HG03565 (cell line): ENCODE measurements around the gene BLMH.

Experiments used
- ATAC-seq: cut with Tn5 transposase; IDR thresholded peaks from one replicate; pipeline ENCODE4 v1.9.1; 2021; ENCODE audit warnings: mild to moderate bottlenecking, moderate library complexity; ENCODE audit not compliant: unreplicated experiment

BLMH gene

DNA sequence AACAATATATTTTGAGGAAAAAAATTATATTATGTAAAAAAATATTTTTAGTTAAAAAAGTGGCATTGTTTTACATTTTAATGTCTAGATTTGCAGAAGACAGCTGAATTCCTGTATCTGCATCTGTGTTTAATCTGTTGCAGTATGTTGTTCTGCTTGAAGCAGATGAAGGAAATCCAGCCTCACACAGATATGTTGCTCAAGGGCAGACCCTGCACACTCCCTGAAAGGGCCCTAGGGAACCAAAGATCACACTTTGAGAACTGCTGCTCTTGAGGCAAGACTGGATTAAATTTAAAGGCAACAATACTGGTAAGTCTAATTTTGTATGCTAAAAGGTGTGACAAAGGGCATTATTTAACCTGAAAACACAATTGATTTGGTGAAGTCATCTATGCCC, 39.8 kb downstream of the BLMH start:
- ATAC-seq, result no peak

DNA sequence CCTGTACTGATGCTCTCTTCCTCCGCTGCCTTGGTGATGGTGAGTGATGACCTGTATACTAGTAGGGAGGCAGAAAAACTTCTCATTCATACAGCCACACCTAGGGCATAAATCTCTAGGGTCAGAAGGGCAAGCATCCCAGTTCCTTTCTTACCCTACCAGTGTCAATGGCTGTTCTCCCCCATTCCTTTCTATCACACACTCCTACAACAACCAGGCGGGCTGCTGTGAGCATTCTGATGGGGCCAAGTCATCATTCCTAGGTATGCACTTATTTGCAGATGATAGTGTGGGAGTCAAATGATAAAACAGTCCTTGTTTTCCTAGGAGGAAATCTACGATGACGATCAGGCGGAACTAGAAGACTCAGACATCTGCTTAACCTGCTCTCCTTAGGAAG, 42.3 kb downstream of the BLMH start:
- ATAC-seq, result no peak

GRCh38 chr17:30248786-30249185, 43.0 kb downstream of the BLMH start:
- ATAC-seq, result no peak

- ATAC-seq, result no peak
Observed at GRCh38 chr17:30246460-30246859, 45.3 kb downstream of the BLMH start.

DNA sequence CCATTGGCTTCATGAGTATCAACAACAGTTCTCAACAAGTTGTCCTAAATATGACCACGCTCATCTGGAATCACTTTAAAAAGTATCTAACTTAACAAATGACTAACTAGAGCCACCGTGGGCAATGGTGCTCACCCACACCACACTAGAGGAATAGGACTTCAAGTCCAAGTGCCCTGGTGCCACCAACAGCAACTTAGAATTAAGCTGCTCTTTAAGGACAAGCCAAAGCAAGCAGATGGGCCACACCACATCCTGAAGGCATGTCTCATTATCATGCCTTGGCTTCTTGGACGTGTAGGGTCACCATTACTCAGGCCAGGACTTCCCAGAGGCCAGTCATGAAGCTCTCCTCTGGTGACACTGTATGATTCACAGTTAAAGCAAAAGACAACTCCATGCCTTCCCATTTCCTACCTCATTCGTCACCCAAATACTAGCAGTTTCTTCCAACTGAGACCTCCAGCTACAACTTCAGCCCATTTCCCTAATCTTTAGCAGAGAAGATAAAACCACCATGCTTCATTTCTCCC, 46.8 kb downstream of the BLMH start:
- no peak for ATAC-seq

DNA sequence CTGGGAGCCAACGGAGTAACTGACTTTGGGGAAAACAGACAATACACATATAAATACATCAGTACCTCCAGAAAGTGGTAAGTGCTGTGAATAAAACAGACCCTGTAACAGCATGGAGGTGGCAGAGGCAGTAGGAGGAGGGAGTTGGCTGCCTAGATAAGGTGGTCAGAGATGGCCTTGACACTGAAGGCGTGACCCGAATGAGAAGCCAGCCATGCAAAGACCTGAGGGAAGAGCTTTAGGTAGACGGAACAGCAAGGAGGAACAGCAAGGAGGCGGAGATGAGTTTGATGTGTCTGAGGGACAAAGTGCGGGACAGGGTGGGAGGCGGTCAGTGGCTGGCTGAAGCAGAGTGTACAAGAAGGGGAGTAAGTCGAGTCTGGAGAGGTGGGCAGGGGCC, 48.2 kb downstream of the BLMH start:
- ATAC-seq, result no peak

DNA sequence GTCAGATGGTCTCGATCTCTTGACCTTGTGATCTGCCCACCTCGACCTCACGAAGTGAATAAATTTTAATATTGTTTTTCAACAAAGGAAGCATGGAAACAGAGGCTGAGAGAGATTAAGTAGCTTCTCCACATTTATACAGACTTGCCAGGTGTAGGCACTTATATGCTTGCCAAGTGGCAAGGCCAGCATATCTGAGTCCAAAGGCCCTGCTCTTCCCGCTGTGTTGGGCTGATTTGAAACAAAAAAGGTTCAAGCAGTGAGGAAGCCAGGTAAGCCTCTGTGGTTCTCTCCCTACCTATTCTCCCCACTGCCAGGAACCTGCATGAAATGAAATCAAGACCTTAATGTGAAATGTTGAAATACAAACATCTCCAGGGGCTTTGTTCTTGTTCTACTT, 48.7 kb downstream of the BLMH start:
- ATAC-seq, result no peak

- ATAC-seq, result no peak
Observed at GRCh38 chr17:30241051-30241450, 50.7 kb downstream of the BLMH start.

DNA sequence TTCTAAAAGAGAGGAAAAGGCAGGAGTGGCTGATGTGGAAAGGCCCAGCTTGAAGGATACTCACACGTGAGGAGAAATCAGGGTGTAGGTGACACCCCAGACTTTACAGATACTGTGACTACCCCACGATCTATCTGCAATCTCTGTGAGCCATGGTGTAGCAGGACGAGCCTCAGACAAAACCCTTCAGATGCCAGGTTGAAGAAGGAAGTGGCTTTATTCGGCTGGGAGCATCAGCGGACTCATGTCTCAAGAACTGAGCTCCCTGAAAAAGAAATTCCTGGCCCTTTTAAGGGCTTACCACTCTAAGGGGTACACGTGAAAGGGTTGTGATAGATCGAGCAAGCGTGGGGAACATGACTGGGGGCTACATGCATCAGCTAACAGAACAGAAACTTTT, 51.6 kb downstream of the BLMH start:
- no peak for ATAC-seq

DNA sequence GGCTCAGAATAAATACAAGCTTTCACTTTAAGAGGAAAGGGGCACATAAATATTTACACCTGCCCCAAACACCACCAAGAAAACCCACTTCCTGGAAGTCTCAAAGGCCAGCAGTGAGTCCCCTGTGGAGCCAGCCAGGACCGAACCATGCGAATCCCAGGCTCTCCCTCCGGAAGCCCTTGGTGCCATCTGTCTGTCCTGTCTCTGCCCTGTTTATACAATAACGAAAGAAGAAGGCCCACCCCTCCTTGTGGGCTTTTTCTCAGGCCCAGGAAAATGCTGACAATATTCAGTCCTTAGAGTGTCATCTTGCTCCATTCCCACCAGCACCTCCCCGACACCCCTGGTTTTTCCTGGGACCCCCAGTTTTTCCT, 52.7 kb downstream of the BLMH start:
- ATAC-seq, result no peak

DNA sequence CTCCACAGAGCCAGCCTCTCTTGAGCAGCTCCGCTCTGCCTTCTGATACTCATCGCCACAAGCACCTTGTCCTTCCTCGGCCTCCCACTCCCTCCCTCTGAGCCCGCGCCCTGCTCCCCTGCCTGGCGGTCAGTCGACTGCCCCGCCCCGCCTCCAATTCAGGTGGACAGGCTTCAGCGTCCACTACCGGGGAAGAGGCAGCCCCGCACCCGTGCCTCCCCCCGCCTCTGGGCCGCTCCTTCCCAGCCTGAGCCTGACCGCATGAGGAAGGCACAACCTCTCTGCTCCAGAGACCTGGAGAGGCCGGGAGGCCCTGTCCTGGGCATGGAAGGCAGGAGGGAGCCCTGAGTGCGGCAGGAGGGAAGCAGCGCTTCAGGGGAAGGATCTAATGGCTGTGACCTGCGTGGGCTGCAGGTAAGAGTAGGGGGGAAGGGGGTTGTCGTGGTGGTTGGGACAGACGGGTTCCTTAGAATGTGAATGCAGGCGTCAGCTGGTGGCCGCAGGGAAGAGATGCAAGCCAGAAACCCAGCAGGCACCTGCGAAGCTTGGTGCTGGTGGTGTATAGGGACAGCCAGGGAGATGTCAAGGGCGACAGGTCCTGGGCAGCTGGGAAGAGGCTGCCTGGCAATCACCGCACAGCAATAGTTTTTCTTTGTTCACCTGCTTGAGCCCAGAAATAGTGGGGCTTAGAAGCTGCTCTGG, 53.2 kb downstream of the BLMH start:
- no peak for ATAC-seq

- no peak for ATAC-seq
Observed at GRCh38 chr17:30238003-30238344, 53.8 kb downstream of the BLMH start.

DNA sequence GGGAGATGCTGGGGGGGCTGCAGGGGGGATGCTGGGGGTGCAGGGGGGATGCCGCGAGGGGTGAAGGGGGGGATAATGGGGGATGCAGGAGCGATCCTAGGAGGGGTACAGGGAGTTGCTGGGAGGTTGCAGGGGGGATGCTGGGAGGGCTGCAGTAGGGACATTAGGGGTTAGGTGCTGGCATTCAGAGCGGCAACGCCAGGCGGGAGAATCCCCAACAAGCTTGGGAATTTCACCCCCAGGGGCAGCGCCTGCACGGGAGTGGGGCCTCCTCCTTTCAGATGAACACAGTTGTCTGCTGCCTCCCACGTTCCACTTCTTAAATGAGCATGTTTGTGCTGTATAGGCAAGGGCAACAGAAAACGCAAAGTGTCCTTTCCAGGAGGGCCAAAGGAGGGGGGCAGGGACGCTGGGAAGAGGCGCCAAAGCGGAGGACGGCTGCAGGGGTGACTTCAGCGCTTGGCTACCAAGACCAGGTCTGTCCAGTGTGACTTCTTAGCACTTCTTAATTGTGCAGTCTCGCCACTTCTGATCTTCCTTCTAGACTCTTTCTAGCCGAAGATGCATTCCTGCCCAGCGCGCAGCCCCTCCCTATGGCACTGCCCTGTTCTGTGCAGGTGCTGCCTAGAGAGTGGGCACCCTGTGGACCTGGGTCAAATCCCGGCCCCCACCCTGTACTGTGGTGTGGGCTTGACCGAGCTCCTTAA, 54.3 kb downstream of the BLMH start:
- ATAC-seq, result no peak

DNA sequence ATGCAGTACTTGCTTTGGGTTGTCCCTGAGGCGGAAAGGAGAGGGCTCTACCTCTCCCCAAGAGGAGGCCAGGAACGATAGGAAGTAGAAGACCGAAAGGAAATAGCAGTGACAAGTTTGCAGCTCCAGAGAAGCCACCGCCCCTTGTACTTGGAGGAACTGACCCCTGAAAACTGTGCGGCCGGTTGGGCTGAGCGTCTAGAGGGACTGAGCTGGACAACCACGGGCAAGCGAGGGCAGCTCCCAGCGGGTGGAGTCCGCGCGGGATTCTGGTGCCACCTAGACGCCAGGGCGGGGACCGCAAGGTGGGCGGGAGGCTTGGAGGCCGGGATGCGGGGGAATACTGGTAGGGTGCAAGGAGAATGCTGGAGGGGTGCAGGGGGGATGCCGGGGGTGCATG, 55.0 kb downstream of the BLMH start:
- ATAC-seq, result no peak

DNA sequence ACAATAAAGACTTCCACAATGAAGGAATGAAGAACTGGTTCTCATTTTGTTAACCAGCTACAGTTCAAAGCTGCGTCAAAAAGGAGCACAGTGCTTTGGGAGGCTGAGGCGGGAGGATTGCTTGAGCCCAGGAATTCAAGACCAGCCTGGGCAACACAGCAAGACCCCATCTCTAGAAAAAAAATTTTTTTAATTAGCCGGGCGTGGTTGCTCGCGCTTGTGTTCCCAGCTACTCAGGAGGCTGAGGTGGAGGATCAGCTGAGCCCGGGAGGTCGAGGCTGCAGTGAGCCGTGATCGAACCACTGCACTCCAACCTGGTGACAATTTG, 55.5 kb downstream of the BLMH start:
- ATAC-seq, result no peak

DNA sequence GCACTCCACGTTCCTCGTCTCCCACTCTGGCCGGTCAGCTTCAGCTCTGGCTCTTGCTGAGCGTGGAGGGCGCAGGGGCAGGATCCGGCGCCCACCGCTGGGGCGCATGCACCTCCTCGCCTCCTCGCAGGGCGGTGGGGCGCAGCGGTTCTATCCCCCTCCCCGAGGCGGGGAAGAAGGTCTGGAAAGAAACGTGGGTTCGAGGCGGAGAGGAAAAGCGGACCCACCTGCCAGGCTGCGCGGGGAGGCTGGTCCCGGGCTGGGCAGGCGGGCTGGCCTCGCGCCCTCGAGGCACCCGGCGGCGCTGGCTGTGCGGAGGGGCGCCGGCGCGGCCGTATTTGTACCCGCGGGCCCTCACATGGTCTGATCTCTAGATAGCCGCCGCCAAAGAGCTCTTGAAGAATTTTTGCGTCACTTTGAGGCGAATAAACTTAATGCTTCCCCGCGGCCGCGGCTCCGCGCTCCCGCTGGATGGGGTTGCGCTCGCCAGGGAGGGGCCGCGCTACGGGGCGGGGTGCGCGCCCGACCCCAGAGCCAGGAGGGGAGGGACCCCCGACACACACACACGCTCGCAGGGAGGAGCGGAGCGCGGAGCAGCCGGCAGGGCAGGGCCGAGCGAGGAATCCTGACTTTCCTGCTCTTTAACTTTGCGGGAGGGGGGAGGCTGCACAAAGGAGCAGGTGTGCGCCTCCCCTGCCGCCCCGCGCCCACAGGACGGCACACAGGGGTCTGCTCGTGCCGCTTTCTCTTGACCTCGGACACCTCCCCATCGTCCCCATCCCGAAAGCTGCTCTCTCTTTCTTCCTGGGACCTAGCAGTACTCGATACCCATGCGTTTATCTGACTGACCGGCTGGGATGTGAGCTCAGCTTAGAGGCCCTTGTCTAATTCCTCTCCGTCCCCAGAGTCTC, 56.1 kb downstream of the BLMH start, which contains the start of gene SLC6A4:
TSS of gene SLC6A4 (minus strand) at position 312 of the 911 bp plus-strand sequence. CDS start 13,739 bp downstream, outside the sequence.
- no peak for ATAC-seq

DNA sequence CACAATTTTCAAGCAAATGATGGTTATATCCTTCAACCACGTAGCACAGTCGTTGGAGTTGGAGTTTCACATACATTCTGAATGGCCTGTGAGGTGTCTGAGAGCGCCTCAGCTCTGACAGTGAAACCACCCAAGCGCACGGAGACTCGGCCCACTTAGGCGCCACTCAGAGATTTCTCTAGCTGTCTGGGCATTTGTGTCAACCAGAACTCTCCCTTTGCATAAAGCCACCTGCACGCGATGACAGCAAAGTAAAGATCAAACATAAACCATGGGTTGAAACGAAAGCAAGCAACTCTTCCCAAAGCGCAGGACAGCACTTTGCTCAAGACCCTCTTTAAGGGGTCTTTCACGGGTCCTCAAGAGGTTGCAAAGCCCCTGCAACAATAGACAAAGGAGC, 56.8 kb downstream of the BLMH start:
- no peak for ATAC-seq

DNA sequence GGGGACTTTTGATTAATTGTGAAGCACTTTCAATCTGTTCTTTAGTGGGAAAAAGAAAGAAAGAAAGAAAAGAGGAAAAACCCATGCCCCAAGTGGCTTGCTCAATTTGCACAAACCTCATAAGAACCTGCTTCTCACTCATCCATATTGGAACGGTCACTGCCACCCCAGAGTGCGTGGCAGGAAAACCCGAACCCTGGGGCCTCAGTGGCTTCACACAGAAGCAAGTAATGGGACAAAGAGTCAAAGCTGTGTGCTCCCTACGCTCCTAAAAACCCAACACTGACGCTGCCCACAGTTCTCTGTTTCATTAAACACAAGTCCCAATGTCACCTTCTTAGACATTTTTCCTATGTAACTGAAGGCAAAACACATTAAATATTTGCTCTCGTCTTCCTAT, 57.4 kb downstream of the BLMH start:
- no peak for ATAC-seq

DNA sequence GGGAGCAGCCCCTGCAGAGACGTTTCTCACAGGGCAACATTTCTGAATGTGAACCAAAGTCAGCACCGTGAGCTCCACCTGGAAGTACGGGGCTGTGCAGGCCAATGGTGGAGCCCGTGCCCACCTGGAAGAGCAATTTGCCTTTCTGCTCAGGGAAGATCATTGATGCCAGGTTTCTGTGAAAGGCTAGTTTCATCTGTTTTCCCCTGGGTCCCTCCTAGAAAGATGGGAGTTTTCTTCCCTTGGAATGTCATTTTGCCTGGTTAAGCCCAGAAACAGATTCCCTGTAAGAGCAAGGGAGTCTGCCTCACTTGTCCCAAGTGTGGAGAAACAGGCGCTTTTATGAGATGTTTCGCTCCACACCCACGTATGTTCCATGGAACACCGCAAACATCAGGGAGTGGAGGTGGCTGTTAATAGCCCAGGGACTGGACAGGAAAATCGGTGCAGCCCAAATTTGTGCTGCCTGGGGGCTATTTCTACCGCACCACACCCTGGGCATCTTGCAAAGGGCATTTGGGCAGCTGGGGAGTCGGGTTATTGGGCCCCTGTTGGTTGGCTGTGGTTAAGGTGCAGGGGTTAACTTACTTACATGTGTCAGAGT, 58.8 kb downstream of the BLMH start:
- ATAC-seq, result no peak

GRCh38 chr17:30232015-30232823, 59.5 kb downstream of the BLMH start:
- no peak for ATAC-seq
